ENCODE measurements around the gene PKN1.

PKN1 gene

GRCh38 chr19:14411161-14411937, 21.8 kb upstream of the PKN1 start:
- Mint-ChIP-seq H3K4me3 (no peak overlapping the region), H3K9me3 (no peaks in the 10 kb centered on the region), H3K27me3 (no peaks in the 10 kb centered on the region), H3K36me3 (peaks cover 81% of the 10 kb centered on the region), H3K4me1 (peaks cover 49% of the 10 kb centered on the region), H3K27ac (peak overlapping the region; percentile 45)
- no peak for DNase-seq
- CTCF ChIA-PET: interaction anchor here (11.5 kb wide), 1 partner anchor 48 kb away, joined by 93 read pairs; no protein-coding TSS in a partner anchor

GRCh38 chr19:14411938-14412245, 21.2 kb upstream of the PKN1 start:
- CTCF ChIA-PET: interaction anchor here (11.5 kb wide), 1 partner anchor 49 kb away, joined by 93 read pairs; no protein-coding TSS in a partner anchor
- peaks cover 81% of the 10 kb centered on the region for H3K36me3 Mint-ChIP-seq
- no peak for DNase-seq
- no peaks in the 10 kb centered on the region for H3K9me3 Mint-ChIP-seq
- no peaks in the 10 kb centered on the region for H3K27me3 Mint-ChIP-seq
- H3K4me1 Mint-ChIP-seq: peaks cover 52% of the 10 kb centered on the region
- H3K4me3 Mint-ChIP-seq: no peak overlapping the region
- no peak overlapping the region for H3K27ac Mint-ChIP-seq

GRCh38 chr19:14412324-14412995, 20.6 kb upstream of the PKN1 start:
- H3K36me3 Mint-ChIP-seq: peaks cover 81% of the 10 kb centered on the region
- CTCF ChIA-PET: interaction anchor here (11.5 kb wide), 1 partner anchor 49 kb away, joined by 93 read pairs; no protein-coding TSS in a partner anchor
- H3K9me3 Mint-ChIP-seq: no peaks in the 10 kb centered on the region
- peaks cover 55% of the 10 kb centered on the region for H3K4me1 Mint-ChIP-seq
- H3K27ac Mint-ChIP-seq: no peak overlapping the region
- no peak for DNase-seq
- H3K27me3 Mint-ChIP-seq: no peaks in the 10 kb centered on the region
- H3K4me3 Mint-ChIP-seq: no peak overlapping the region

- H3K4me1 Mint-ChIP-seq: peaks cover 55% of the 10 kb centered on the region
- H3K9me3 Mint-ChIP-seq: no peaks in the 10 kb centered on the region
- H3K27me3 Mint-ChIP-seq: no peaks in the 10 kb centered on the region
- H3K36me3 Mint-ChIP-seq: peaks cover 79% of the 10 kb centered on the region
- H3K4me3 Mint-ChIP-seq: no peak overlapping the region
- DNase-seq: no peak
- H3K27ac Mint-ChIP-seq: peak overlapping the region; percentile 60
- CTCF ChIA-PET: interaction anchor here (11.5 kb wide), 1 partner anchor 50 kb away, joined by 93 read pairs; no protein-coding TSS in a partner anchor
Measured at GRCh38 chr19:14412996-14413692, 20.0 kb upstream of the PKN1 start.

GRCh38 chr19:14413693-14414181, 19.4 kb upstream of the PKN1 start:
- Mint-ChIP-seq H3K36me3 (peaks cover 73% of the 10 kb centered on the region), H3K4me3 (no peak overlapping the region), H3K27ac (peak overlapping the region; percentile 60), H3K9me3 (no peaks in the 10 kb centered on the region), H3K4me1 (peaks cover 55% of the 10 kb centered on the region), H3K27me3 (no peaks in the 10 kb centered on the region)
- CTCF ChIA-PET: interaction anchor here (11.5 kb wide), 1 partner anchor 50 kb away, joined by 93 read pairs; no protein-coding TSS in a partner anchor
- no peak for DNase-seq

- H3K4me3 Mint-ChIP-seq: peak overlapping the region; percentile 36
- no peaks in the 10 kb centered on the region for H3K9me3 Mint-ChIP-seq
- H3K27me3 Mint-ChIP-seq: peaks cover 4% of the 10 kb centered on the region
- peaks cover 63% of the 10 kb centered on the region for H3K36me3 Mint-ChIP-seq
- peak overlapping the region; percentile 78 for H3K27ac Mint-ChIP-seq
- peaks cover 61% of the 10 kb centered on the region for H3K4me1 Mint-ChIP-seq
- CTCF ChIA-PET: interaction anchor here (2.6 kb wide), 1 partner anchor 8 kb away, joined by 11 read pairs; no protein-coding TSS in a partner anchor
- DNase-seq: no peak
Measured at GRCh38 chr19:14414926-14415690, 18.0 kb upstream of the PKN1 start.

GRCh38 chr19:14416817-14417231, 16.3 kb upstream of the PKN1 start:
- CTCF ChIA-PET: interaction anchor here (2.6 kb wide), 1 partner anchor 10 kb away, joined by 11 read pairs; no protein-coding TSS in a partner anchor
- no peak for DNase-seq
- Mint-ChIP-seq H3K9me3 (no peaks in the 10 kb centered on the region), H3K27me3 (peaks cover 8% of the 10 kb centered on the region), H3K4me3 (peak overlapping the region; percentile 93), H3K36me3 (peaks cover 49% of the 10 kb centered on the region), H3K27ac (peak overlapping the region; percentile 97), H3K4me1 (peaks cover 55% of the 10 kb centered on the region)

GRCh38 chr19:14418856-14419105, 14.3 kb upstream of the PKN1 start:
- no peaks in the 10 kb centered on the region for H3K9me3 Mint-ChIP-seq
- DNase-seq: no peak

GRCh38 chr19:14419106-14419813, 13.8 kb upstream of the PKN1 start, which contains the start of gene DDX39A:
DDX39A (minus strand) TSS chr19:14419341; CDS start chr19:14413220, 6,121 bp downstream.
- Mint-ChIP-seq H3K36me3 (peaks cover 28% of the 10 kb centered on the region), H3K9me3 (no peaks in the 10 kb centered on the region), H3K4me1 (peaks cover 38% of the 10 kb centered on the region), H3K27me3 (peaks cover 19% of the 10 kb centered on the region), H3K27ac (peak within 1 kb of the TSS; percentile 97), H3K4me3 (peak within 1 kb of the TSS; percentile 93)
- CTCF ChIA-PET: interaction anchor here (1.2 to 1.5 kb wide), 3 partner anchors 10 to 55 kb away, joined by 3 to 5 read pairs (median 3); no protein-coding TSS in a partner anchor
- peak; percentile 99 for DNase-seq

More at GRCh38 chr19:14418856-14419105, 14.3 kb upstream of the PKN1 start:
- Mint-ChIP-seq H3K4me3 (peak overlapping the region; percentile 93), H3K27me3 (peaks cover 19% of the 10 kb centered on the region), H3K27ac (peak overlapping the region; percentile 97), H3K36me3 (peaks cover 32% of the 10 kb centered on the region), H3K4me1 (peaks cover 41% of the 10 kb centered on the region)
- CTCF ChIA-PET: no interaction called here

GRCh38 chr19:14425696-14426138, 7.4 kb upstream of the PKN1 start:
- no peaks in the 10 kb centered on the region for H3K9me3 Mint-ChIP-seq
- CTCF ChIA-PET: interaction anchor here (3.8 kb wide), 1 partner anchor 55 kb away, joined by 11 read pairs; no protein-coding TSS in a partner anchor
- peaks cover 42% of the 10 kb centered on the region for H3K27me3 Mint-ChIP-seq
- DNase-seq: no peak
- peaks cover 8% of the 10 kb centered on the region for H3K4me1 Mint-ChIP-seq
- H3K27ac Mint-ChIP-seq: no peak overlapping the region
- no peaks in the 10 kb centered on the region for H3K36me3 Mint-ChIP-seq
- no peak overlapping the region for H3K4me3 Mint-ChIP-seq

- Mint-ChIP-seq H3K4me3 (no peak overlapping the region), H3K4me1 (peaks cover 19% of the 10 kb centered on the region), H3K9me3 (no peaks in the 10 kb centered on the region), H3K36me3 (no peaks in the 10 kb centered on the region), H3K27me3 (peaks cover 46% of the 10 kb centered on the region), H3K27ac (no peak overlapping the region)
- CTCF ChIA-PET: interaction anchor here (1.2 to 3.8 kb wide), 2 partner anchors 53 to 58 kb away, joined by 4 to 11 read pairs; no protein-coding TSS in a partner anchor
- DNase-seq: no peak
Measured at GRCh38 chr19:14427461-14427860, 5.6 kb upstream of the PKN1 start.

GRCh38 chr19:14428882-14429416, 4.2 kb upstream of the PKN1 start:
- Mint-ChIP-seq H3K9me3 (no peaks in the 10 kb centered on the region), H3K4me3 (no peak overlapping the region), H3K27me3 (peaks cover 42% of the 10 kb centered on the region), H3K4me1 (peaks cover 23% of the 10 kb centered on the region), H3K27ac (no peak overlapping the region), H3K36me3 (no peaks in the 10 kb centered on the region)
- no peak for DNase-seq
- CTCF ChIA-PET: interaction anchor here (0.9 to 1.4 kb wide), 7 partner anchors 9 to 77 kb away, joined by 3 to 6 read pairs (median 3); no protein-coding TSS in a partner anchor
